TTC549 (cell line): Measurements from ENCODE around the gene SETD1B.
"Not testable (repeated sequence)": the region's sequence is repeated elsewhere in the genome, so short reads cannot be mapped to it uniquely, and the experiment has no call there.

Experiments used
- FAIRE-seq: peaks from 2 replicates; lab custom pipeline; 2012; peaks lifted over from hg19 to GRCh38; lab: Jason Lieb, UNC

The SETD1B gene

GRCh38 chr12:121781484-121781997 lies 22.3 kb upstream of the SETD1B start:
- FAIRE-seq: no peak

- FAIRE-seq: no peak
Measured at GRCh38 chr12:121781998-121782979, 21.5 kb upstream of the SETD1B start.

GRCh38 chr12:121783766-121784165 lies 20.0 kb upstream of the SETD1B start:
- FAIRE-seq: no peak

DNA sequence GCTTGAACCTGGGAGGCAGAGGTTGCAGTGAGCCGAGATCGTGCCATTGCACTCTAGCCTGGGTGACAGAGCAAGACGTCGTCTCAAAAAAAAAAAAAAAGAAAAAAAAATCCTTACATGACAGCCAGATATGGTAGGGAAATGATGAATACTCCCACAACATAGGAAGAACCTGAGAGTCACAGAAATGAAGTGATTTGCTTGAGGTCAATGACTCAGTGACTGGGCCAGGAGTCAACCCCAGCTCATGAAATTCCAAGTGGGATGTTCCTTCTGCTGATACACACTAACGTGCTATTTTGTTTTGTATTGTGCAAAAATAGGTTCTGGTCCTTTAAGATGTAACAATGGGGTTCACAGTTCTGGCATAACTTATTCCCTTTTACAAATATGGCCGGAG lies 19.3 kb upstream of the SETD1B start:
- no peak for FAIRE-seq

- FAIRE-seq: no peak
Measured at GRCh38 chr12:121786440-121786825, 17.4 kb upstream of the SETD1B start.

GRCh38 chr12:121787063-121788025 lies 16.5 kb upstream of the SETD1B start:
- FAIRE-seq: no peak

- no peak for FAIRE-seq
Measured at GRCh38 chr12:121788176-121788818, 15.5 kb upstream of the SETD1B start.

DNA sequence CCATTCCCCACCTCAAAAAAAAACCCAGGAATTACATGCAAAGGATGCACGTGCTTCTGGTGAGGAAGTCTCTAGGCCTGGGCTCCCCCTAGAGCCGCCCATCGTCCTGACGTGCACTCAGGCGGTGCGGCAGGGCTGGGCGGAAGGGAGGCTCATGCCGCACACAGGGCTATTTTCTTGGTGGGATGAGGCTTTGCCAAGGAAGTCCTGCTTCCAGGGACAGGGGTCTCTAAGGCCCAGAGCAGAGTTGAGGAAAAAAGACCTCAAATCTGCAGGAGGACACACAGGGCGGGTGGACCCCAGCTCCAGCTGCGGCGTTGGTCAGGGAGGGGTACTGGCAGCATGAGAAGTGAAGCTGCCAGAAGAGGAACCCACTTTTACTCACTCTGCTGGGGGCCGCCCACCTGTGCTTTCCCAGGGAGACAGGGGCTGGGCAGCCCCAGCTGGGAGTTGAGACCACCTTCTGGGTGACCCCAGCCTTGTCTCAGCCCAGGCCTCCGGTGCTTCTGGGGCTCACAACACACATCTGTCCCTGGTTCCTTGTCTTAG lies 14.5 kb upstream of the SETD1B start:
- no peak for FAIRE-seq

DNA sequence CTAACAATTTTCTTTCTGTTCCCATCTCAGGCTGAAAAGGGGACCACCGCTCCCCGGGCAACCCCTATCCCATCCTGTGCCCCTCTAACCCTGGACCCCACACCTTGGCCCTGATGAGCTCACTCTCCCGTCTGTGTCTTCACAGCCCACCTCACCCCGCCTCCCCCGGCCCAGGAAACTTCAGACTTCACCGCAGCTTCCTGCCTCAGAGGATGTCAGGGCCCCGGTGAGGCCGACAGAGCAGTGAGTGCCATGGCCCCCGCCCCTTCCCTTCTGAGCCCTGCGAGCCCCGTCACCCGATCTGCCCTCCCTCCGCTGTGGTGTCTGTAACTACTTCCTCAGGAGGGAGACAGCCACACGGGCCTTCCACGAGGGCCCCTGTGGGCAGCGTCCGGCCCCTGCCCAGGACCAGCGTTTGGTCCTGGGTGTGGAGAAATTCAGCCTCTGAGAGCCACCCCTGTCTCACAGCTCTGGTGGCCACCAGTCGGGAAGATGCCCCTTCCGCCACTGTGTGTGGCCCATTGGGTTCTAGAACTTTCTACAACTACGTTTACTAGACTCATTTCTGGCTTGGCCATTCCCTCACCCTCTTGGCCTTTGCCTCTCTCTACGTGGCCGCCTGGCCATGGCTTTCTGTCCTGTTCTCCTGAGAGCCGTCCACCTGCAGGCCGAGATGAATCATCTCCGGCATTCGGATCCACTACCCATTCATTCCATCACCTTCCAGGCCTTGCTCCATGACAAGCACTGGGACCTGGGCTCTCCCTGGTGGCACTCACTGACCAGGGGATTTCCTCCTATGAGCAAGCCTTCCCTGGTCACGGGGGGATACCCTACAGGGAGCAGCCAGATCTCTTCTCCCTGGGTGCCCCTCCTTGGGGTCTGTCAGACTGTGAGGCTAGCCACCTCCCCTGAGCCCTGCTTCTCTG lies 13.7 kb upstream of the SETD1B start:
- no peak for FAIRE-seq

DNA sequence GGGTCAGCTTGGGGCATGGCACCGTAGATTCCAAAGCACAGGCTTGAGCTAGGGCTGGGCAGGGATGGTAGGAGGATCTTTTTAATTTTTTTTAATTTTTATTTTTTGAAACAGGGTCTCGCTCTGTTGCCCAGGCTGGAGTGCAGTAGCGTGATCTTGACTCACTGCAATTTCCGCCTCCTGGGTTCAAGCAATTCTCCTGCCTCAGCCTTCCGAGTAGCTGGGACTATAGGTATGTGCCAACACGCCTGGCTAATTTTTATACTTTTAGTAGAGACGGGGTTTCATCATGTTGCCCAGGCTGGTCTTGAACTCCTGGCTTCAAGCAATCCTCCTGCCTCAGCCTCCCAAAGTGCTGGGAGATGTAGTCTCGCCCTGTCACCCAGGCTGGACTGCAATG lies 13.0 kb upstream of the SETD1B start:
- not testable (repeated sequence) for FAIRE-seq

GRCh38 chr12:121791671-121792551 lies 11.9 kb upstream of the SETD1B start:
- FAIRE-seq: no peak

- no peak for FAIRE-seq
Measured at GRCh38 chr12:121792607-121793439, 11.0 kb upstream of the SETD1B start.

DNA sequence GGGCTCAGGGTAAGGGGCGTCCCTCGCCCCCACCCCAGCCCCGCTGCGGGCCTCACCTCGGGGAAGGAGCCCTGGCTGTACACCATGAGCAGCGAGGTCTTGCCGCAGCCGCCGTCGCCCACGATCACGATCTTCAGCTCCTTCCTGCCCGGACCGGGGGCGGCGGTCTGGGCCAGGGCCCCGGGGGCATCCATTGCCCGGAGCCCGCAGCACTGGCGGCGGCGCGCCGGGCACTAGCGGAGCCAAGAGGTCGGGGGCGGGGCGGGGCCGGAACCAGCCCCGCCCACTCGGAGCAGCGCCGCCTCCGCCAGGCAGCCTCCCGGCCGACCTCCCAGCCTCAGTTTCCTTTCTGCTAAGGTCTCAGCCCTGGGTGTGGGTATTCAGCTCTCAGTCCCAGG lies 10.4 kb upstream of the SETD1B start, which contains the start of gene RHOF:
RHOF (minus strand) TSS at position 249 of the 398 bp plus-strand sequence; CDS start at position 194, 55 bp downstream.
- FAIRE-seq: no peak

DNA sequence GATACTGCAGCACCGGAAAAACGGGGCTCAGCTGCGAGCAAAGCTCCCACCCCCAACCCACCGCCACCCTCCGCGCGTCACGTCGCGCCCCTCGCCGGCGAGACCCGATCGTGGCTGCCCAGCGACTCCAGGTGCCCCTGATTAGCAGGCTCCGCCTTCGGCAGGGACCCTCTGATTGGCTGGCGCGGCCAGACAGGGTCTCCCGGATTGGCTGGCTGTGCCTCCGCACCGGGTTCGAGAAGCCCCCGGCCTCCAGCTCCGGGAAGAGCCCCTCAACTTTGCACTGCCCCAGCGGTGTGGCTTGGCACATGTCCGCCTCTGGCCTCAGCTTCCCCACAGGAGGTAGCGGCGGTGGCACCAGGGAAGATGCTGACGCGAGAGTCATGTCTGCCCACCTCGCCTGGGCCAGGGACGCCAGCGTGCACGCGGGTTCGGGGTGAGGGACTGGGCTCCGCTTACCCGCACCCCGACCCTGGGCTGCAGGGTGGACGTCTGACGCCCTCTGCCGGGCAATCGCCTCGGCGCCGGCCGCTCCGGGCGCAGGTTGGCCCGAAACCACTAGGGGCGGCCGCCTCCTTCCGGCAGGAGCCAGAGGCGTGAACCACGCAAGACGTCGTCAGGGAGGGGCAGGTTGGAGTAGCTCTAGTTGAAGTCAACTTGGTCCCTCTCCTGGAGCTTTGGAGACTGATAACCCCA lies 9.8 kb upstream of the SETD1B start:
- no peak for FAIRE-seq

DNA sequence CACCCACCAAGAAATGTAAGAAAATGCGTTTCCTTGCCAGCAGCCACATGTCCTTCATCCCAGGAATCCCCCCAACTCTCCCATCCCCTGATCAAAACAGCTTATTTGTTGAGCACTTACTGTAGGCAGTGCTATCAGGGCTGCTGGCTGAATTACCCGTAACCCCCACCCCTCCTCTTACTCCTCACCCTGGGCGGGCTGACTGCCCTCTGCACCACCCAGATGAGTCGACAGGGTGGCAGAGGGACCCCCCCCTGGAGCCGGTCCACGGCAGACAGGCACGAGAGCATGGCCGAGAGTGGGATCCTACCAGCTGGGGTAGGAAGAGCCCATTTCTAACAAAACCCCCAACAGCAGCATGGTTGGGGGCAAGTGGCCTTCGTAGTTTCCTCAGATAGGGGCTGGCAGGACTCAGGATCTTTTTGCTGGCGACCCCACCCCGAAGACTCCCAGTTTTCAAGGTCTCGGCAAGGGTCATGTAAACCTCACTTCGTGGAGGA lies 9.2 kb upstream of the SETD1B start:
- FAIRE-seq: no peak

GRCh38 chr12:121795034-121795968 lies 8.5 kb upstream of the SETD1B start:
- no peak for FAIRE-seq
